BE2C (cell line): ENCODE measurements around the gene ELAVL3.

Experiments
- DNase-seq: peaks from one replicate; pipeline ENCODE4 v3.0.0-alpha.2; 2020
- H3K27me3 ChIP-seq: fragments of 250-450 bp; sonication (Bioruptor Pico); 2 replicates; pipeline ENCODE4 v1.5.1; 2020; ENCODE audit warnings: mild to moderate bottlenecking
- H3K36me3 ChIP-seq: fragments of 250-450 bp; sonication (Bioruptor Pico); 2 replicates; pipeline ENCODE4 v1.5.1; 2020; ENCODE audit warnings: mild to moderate bottlenecking
- H3K4me1 ChIP-seq: fragments of 250-450 bp; sonication (Bioruptor Pico); 2 replicates; pipeline ENCODE4 v1.5.1; 2020
- H3K4me3 ChIP-seq: 2 replicates; pipeline ENCODE4 v1.5.1; 2011; ENCODE audit warnings: low read depth, low read length
- H3K9me3 ChIP-seq: fragments of 250-450 bp; sonication (Bioruptor Pico); 2 replicates; pipeline ENCODE4 v1.5.1; 2020
- CTCF ChIP-seq: IDR thresholded peaks from 2 replicates; pipeline ENCODE4 v1.5.1; 2012; ENCODE audit warnings: mild to moderate bottlenecking, low read depth, low read length

The ELAVL3 gene

DNA sequence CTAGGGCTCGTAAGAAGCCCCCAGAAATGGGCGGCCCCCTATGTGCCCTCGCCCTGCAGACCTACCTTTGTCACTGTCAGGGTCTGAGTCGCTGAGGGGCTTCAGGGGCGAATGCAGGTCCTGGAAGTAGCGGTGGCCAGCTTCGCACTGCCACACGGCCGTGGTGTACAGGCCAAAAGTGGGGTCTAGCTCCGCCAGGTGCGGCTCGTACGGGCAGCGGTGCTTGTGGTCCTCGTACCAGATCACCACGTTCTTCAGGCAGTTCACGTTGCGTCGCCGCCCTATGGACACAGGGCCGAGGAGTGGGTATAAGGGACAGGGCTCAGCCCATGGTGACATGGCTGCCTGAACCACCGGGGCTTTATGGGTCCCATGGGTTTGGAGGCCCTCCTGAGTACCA is 15.0 kb upstream of the ELAVL3 start:
- no peaks in the 10 kb centered on the region; the same call in 1 of the 2 replicates for H3K36me3 ChIP-seq
- H3K4me1 ChIP-seq, result no peaks in the 10 kb centered on the region
- no peak for DNase-seq
- no peak overlapping the region for H3K4me3 ChIP-seq
- no peaks in the 10 kb centered on the region for H3K9me3 ChIP-seq
- TF ChIP-seq CTCF, result no peak
- H3K27me3 ChIP-seq, result no peaks in the 10 kb centered on the region

GRCh38 chr19:11495481-11495880 is 14.6 kb upstream of the ELAVL3 start:
- no peak for DNase-seq
- no peaks in the 10 kb centered on the region for H3K4me1 ChIP-seq
- TF ChIP-seq CTCF, result no peak

GRCh38 chr19:11494634-11495285 is 13.9 kb upstream of the ELAVL3 start:
- H3K4me3 ChIP-seq, result no peak overlapping the region
- H3K4me1 ChIP-seq, result no peaks in the 10 kb centered on the region
- no peaks in the 10 kb centered on the region; the same call in 1 of the 2 replicates for H3K36me3 ChIP-seq
- H3K27me3 ChIP-seq, result no peaks in the 10 kb centered on the region
- DNase-seq, result no peak
- H3K9me3 ChIP-seq, result no peaks in the 10 kb centered on the region
- TF ChIP-seq CTCF, result no peak

More at GRCh38 chr19:11495481-11495880, 14.6 kb upstream of the ELAVL3 start:
- Histone ChIP-seq H3K9me3 (no peaks in the 10 kb centered on the region), H3K27me3 (no peaks in the 10 kb centered on the region), H3K36me3 (no peaks in the 10 kb centered on the region; the same call in 1 of the 2 replicates), H3K4me3 (no peak overlapping the region)

- Histone ChIP-seq H3K27me3 (no peaks in the 10 kb centered on the region), H3K9me3 (no peaks in the 10 kb centered on the region), H3K36me3 (no peaks in the 10 kb centered on the region), H3K4me3 (no peak overlapping the region), H3K4me1 (no peaks in the 10 kb centered on the region)
- no peak for DNase-seq
- no peak for TF ChIP-seq CTCF
Measured at GRCh38 chr19:11489378-11489777, 8.5 kb upstream of the ELAVL3 start.

DNA sequence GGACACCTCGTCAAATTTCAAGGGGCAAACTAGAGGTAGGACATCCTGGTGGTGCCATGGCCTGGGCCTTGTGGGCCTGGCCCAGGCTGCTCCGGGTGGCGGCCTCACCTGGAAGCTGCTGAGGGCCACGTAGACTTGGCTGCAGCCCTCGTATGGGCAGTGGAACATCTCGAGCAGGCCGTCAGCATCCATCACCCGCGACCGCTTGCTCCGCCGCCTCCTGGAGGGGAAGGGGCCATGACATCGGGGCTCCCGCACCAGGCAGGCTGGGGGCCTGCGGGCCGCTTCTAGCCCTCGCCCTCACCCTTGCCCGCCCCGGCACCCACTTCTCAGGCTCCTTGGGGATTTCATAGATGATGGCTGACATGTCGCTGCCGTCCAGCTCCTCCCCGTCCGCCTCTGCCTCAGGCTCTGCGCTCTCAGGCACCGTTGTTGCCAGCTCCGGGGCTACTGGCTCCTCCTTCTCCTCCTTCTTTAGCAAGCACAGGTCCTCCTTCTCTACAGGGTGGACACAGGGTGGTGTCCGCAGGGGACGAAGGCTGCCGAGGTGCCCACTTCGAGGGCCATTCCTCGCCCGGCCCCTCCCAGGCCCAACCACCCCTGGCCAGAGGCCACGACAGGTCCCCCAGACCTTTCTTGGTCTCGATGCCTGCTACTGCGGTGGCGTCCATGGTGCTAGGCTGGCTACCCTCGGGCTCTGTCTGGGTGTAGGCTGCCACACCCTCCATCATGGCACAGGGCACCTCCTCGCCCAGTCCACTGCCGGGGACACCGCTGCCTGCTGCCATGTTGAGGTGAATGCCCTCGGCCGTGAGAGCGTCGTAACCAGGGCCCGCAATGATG is 6.0 kb upstream of the ELAVL3 start:
- H3K4me1 ChIP-seq, result no peaks in the 10 kb centered on the region
- no peaks in the 10 kb centered on the region for H3K27me3 ChIP-seq
- H3K36me3 ChIP-seq, result no peaks in the 10 kb centered on the region
- H3K4me3 ChIP-seq, result no peak overlapping the region
- H3K9me3 ChIP-seq, result no peaks in the 10 kb centered on the region
- no peak for TF ChIP-seq CTCF
- DNase-seq, result no peak
